GM12864 (cell line): ENCODE data around the gene FOXF2.

Experiments
- DNase-seq: peaks from one replicate; pipeline ENCODE4 v3.0.0-alpha.2; 2011; ENCODE audit warnings: low read depth
- H3K4me3 ChIP-seq: 2 replicates; pipeline ENCODE4 v1.5.1; 2011; ENCODE audit warnings: mild to moderate bottlenecking, low read depth, low read length, control low read depth
- TF ChIP-seq, protein P1 (sequence below): IDR thresholded peaks from 2 replicates; pipeline ENCODE4 v1.5.1; 2011; ENCODE audit warnings: low read depth, mild to moderate bottlenecking, moderate library complexity, low read length, control low read depth, inconsistent platforms; ENCODE audit errors: missing control alignments

Gene FOXF2

DNA sequence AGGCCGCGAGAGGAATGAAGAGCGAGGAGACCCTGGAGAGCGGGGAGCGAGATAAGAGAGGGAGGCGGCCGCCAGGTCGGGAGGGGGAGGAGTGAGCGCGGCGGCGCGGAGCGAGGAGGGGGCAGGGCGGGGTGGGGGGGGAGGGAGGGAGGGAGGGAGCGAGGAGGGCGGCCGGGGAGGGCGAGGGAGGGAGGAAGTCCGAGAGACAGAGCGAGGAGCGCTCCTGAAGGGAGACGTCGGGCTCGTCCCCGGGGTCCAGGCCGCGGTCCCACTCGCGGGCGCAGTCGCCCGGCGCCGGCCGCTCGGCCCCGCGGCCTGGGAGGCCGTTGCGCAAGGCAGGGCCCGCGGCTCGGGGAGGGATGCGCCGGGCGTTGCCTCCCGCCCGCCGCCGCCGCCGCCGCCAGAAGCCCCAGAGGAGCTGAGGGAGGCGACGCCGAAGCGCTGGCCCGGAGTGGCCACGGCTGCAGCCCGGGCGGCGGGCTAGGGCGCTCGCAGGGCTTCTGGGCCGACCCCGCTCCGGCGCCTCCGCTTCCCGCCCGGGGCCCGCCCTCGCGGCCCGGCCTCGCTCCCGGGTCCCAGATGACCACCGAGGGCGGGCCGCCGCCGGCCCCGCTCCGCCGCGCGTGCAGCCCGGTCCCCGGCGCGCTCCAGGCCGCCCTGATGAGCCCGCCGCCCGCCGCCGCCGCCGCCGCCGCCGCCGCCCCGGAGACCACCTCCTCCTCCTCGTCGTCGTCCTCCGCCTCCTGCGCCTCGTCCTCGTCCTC is at the start of gene FOXF2:
FOXF2 (plus strand) TSS at position 208 of the 764 bp plus-strand sequence; CDS start at position 580, 372 bp downstream.
- H3K4me3 ChIP-seq = no peak within 1 kb of the TSS
- no peak for DNase-seq
- TF ChIP-seq, protein P1, sequence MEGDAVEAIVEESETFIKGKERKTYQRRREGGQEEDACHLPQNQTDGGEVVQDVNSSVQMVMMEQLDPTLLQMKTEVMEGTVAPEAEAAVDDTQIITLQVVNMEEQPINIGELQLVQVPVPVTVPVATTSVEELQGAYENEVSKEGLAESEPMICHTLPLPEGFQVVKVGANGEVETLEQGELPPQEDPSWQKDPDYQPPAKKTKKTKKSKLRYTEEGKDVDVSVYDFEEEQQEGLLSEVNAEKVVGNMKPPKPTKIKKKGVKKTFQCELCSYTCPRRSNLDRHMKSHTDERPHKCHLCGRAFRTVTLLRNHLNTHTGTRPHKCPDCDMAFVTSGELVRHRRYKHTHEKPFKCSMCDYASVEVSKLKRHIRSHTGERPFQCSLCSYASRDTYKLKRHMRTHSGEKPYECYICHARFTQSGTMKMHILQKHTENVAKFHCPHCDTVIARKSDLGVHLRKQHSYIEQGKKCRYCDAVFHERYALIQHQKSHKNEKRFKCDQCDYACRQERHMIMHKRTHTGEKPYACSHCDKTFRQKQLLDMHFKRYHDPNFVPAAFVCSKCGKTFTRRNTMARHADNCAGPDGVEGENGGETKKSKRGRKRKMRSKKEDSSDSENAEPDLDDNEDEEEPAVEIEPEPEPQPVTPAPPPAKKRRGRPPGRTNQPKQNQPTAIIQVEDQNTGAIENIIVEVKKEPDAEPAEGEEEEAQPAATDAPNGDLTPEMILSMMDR = no peak

DNA sequence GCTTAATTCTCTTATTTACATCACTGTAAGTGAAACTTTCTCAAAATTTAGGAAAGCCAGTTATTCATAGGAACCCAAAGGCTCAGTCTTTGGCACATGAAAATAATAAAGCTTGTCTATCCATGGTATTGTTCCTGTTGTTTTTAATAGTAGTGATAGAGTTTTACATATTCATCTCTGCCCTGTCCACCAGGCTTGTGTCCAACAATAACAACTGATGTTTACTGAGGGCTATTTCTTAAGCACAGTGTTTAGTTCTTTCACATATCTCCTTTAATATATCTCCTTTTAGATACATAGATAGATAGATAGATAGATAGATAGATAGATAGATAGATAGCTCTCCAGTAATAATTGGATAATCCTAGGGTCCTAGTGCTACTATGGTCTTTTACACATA is 43.3 kb upstream of the FOXF2 start:
- TF ChIP-seq, protein P1 = no peak
- H3K4me3 ChIP-seq = no peak overlapping the region
- no peak for DNase-seq

DNA sequence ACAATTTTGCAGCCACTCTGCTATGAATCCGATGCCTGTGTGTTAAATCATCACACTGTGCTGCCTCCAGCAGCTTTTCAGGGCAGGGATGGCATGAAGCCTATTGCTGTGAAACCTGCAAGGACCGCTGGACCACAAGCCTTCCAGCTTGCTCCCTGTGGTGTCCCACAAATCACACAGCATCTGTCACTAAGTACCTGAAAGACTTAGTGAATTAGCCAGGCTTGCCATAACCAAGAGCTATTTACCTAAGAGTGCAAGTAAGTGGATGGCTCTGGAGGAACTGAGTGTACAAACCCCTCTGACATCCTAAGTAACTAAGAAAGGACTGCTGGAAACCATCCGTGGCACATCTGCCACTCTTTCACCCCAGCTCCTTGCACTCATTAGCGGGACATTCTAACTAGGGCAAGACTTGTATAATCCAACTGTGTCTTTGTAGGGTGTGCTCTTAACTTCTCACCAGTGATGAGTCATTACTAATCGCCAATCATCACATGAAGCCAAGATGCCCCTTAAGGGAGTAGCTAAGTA is 42.8 kb upstream of the FOXF2 start:
- DNase-seq = no peak
- TF ChIP-seq, protein P1 = no peak
- no peak overlapping the region for H3K4me3 ChIP-seq

DNA sequence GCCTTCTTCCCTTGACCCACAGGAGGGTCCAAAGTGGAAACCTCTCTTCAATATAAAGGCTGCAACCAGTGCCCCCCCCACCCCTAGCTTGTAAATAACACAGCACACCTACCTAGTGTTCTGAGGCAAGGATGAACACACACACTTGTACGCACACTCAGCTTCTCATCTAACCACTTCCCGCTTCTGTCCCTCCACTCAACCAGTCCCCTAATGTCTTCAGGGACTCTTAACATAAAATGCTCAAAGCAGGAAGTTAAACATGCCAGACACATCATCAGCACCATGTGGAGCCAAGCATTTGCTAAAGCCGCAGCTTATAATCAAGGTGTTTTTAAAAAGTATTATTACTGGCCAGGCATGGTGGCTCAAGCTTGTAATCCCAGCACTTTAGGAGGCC is 42.2 kb upstream of the FOXF2 start:
- H3K4me3 ChIP-seq = no peak overlapping the region
- TF ChIP-seq, protein P1 = no peak
- DNase-seq = no peak

DNA sequence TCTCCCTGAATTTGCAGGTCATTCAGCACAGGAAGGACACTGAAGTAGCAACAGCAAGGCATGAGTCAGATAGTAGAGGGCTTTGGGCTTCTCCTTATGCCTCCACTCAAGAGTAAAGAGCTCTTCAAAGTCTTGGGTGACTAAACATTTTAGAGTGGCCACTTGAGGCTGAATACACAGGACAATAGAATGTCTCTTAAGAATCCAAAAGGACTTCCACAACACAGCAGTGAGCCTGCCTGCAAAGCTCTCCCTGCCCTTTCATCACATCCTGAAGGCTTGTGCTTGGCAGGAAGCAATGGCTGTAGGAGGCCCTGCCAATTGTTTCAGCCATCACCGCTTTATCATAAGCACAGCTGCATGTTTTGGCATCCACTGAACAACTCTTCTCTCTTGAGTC is 40.7 kb upstream of the FOXF2 start:
- no peak for DNase-seq
- TF ChIP-seq, protein P1 = no peak
- H3K4me3 ChIP-seq = no peak overlapping the region

DNA sequence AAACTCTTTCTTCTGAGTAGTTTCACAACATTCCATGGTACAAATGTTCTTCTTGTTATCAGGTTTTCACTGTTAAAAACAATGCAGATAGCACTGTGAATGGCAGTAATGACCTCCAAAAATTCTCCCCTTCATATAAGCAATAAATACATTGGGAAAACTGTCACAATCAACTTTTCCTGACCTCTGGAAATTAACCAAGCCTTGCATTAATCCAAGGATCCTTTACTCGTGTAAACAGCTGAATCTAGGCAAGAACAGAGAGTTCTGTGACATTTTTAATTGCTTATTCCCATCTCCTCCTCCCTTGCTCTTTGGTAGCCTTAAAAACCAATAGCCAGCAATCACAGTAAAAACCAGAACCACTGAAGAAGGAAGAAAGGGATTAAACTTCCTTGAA is 39.7 kb upstream of the FOXF2 start:
- no peak overlapping the region for H3K4me3 ChIP-seq
- DNase-seq = no peak
- TF ChIP-seq, protein P1 = no peak
